Ovary (tissue), 9 donors: ENCODE data around the gene FOXL3. TPM values are rescaled to one million over a fixed set of nuclear protein-coding genes. Genes with fewer than 3 reads are reported as not detected.

Source experiments
- DNase-seq, 5 donors: peaks; one replicate each; pipeline ENCODE4 v3.0.0-alpha.2; 2019 to 2020
- H3K27ac ChIP-seq, 2 donors: fragments of 200-600 bp; one replicate each; pipeline versions ENCODE4 v1.5.1 to v1.8.0; 2019 to 2022
- H3K27me3 ChIP-seq: fragments of 200-600 bp; one replicate; pipeline ENCODE4 v1.8.0; 2022
- H3K36me3 ChIP-seq: fragments of 200-600 bp; sonication (generic); one replicate; pipeline ENCODE4 v1.5.1; 2019
- H3K4me1 ChIP-seq: one replicate; pipeline ENCODE4 v1.8.1; 2013; ENCODE audit warnings: mild to moderate bottlenecking, moderate library complexity; ENCODE audit not compliant: insufficient read depth
- H3K4me3 ChIP-seq: fragments of 200-600 bp; sonication (generic); one replicate; pipeline ENCODE4 v1.5.1; 2017
- H3K9me3 ChIP-seq, 2 donors: fragments of 200-600 bp in 1 of 2; sonication (generic) in 1 of 2; one replicate each; pipeline versions ENCODE4 v1.5.1 to v1.8.1; 2013 to 2019; ENCODE audit warnings: mild to moderate bottlenecking in 1 of 2, moderate library complexity in 1 of 2
- EP300 ChIP-seq: sonication (generic); formaldehyde crosslinking; IDR thresholded peaks from one replicate; pipeline ENCODE4 v1.6.1; 2017; ENCODE audit warnings: antibody characterized with exemption
- POLR2A ChIP-seq: fragments of 450-650 bp; IDR thresholded peaks from one replicate; pipeline ENCODE4 v1.6.1; 2017; ENCODE audit warnings: antibody characterized with exemption, mild to moderate bottlenecking, moderate library complexity
- WGBS, 3 donors: extraction: QIAGEN DNeasy Blood & Tissue Kit in 1 of 3; methylation state at CpG; one replicate each; pipeline versions ENCODE4 v1.1.5 to v1.1.7; 2013 to 2017; 5-methylcytosine and 5-hydroxymethylcytosine counted together
- intact Hi-C, 4 donors: fragments of 100-400 bp; cut with DNase I; formaldehyde crosslinking; loops; one replicate each; pipeline versions ENCODE4 v1.11.0 to v1.15.1; 2022 to 2023
- polyA plus RNA-seq, 2 donors: library from polyadenylated mRNA; stranded (reverse); fragments of 200-250 nt in 1 of 2; fragments of 350-450 nt in 1 of 2; fragmentation: Illumina TruSeq in 1 of 2; extraction: RNeasy Lipid Tissue Mini Kit (QIAGEN cat#74804) in 1 of 2; gene quantifications; one replicate each; pipeline ENCODE4 v1.2.3, GENCODE V29; 2013 to 2014
- total RNA-seq, 7 donors: library from RNA; depleted of rRNA in 2 of 7; stranded (reverse); fragments of >200 nt in 2 of 7; fragmentation: NEBNext Ultra II Directional in 3 of 7; extraction: Animal tissue kit (Norgen Biotek cat#: 25700) in 3 of 7; gene quantifications; one replicate each; pipeline versions ENCODE4 v1.1.0 to v1.2.4, GENCODE V29; 2016 to 2023
- TF ChIP-seq, protein P1 (sequence below), 3 donors: fragments of 450-650 bp in 2 of 3; fragments of 200-600 bp in 1 of 3; IDR thresholded peaks; one replicate each; pipeline versions ENCODE4 v1.5.1 to v1.8.0; 2016 to 2022; ENCODE audit warnings: antibody characterized with exemption in 3 of 3, mild to moderate bottlenecking in 1 of 3
- donor health status: DM: no; HTN: no; CAD: no; lungs with moderate emphysema.
- donor health status: DM: no; HTN: no; CAD: no.
- donor health status: Bipolar disorder and iron deficiency.
- donor health status: DM: yes; HTN: yes; CAD: no.
- donor health status: DM: no; HTN: no; CAD: no.
- donor health status: DM: yes; HTN: yes; CAD: no.

Gene FOXL3
- total and polyA plus RNA-seq, 9 donors: not detected

DNA sequence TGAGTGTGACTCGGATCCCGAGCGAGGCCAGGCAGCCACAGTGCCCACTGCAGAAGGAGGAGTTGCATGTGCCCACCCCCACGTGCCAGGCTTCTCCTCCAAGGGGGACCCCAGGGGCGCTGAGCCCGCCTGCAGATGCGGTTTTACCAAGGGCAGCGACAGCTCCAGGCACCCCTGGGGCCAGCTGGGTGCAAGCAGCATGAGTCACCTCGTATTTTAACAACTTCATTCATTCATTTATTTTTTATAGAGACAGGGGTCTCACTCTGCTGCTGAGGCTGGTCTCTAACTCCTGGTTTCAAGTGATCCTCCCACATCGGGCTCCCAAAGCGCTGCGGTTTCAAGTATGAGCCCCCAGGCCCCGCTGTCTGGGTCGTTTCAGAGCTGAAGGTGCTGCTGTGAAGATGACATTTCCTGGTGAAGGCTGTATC lies 1.3 kb upstream of the FOXL3 start:
- Histone ChIP-seq H3K27me3 (peaks cover 6% of the 10 kb centered on the region), H3K4me1 (no peaks in the 10 kb centered on the region), H3K27ac (no peak overlapping the region), H3K9me3 (no peaks in the 10 kb centered on the region), H3K4me3 (no peak overlapping the region), H3K36me3 (no peaks in the 10 kb centered on the region)
- no peak for TF ChIP-seq EP300
- no peak for TF ChIP-seq POLR2A
- WGBS, 3 donors: 73 to 79% (median 74%) methylated on average over 14 of the region's 14 CpGs
- peak in 1 of 5 donors; percentile 12 for DNase-seq
- intact Hi-C loops: no loop called here

DNA sequence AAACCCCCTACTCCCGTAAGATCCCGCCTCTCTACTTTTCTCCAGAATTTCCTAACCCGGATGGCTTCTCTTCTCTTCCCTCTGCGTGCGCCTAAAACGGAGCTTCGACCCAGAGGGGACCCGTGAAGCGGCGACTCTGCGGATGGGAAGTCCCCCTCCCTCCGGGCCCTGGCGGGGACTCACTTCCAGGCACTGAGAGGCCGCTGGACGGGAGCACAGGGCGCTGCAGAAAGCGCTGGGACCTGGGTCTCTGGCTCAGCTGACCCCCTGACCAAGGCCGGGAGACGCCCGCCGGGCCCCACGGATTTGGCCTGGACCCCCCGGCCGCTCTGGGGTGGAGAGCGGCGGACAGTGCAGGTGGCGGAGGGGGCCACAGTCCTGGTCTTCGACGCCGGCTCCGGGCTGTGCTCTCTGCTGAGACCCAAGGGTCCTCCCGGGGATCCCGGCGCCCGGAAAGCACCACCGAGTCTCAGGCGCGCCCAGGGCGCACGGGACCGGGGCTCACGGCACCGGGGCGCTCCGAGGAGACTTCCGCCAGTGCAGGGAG lies 688 bp upstream of the FOXL3 start:
- no peaks in the 10 kb centered on the region for H3K9me3 ChIP-seq
- peak in 2 of 5 donors; percentile 11 to 12 for DNase-seq

GRCh38 chr7:290554-291372 lies 793 bp downstream of the FOXL3 start:
- peak in 1 of 5 donors; percentile 14 for DNase-seq

More for the DNA sequence above, 688 bp upstream of the FOXL3 start:
- Histone ChIP-seq H3K36me3 (no peaks in the 10 kb centered on the region), H3K27me3 (peaks cover 6% of the 10 kb centered on the region), H3K27ac (no peak overlapping the region), H3K4me1 (no peaks in the 10 kb centered on the region), H3K4me3 (no peak overlapping the region)
- intact Hi-C loops: no loop called here
- 8 to 14% (median 9%) methylated on average over 35 to 46 of the region's 46 CpGs for WGBS, 3 donors
- TF ChIP-seq POLR2A (no peak), EP300 (no peak)
- TF ChIP-seq, protein P1, sequence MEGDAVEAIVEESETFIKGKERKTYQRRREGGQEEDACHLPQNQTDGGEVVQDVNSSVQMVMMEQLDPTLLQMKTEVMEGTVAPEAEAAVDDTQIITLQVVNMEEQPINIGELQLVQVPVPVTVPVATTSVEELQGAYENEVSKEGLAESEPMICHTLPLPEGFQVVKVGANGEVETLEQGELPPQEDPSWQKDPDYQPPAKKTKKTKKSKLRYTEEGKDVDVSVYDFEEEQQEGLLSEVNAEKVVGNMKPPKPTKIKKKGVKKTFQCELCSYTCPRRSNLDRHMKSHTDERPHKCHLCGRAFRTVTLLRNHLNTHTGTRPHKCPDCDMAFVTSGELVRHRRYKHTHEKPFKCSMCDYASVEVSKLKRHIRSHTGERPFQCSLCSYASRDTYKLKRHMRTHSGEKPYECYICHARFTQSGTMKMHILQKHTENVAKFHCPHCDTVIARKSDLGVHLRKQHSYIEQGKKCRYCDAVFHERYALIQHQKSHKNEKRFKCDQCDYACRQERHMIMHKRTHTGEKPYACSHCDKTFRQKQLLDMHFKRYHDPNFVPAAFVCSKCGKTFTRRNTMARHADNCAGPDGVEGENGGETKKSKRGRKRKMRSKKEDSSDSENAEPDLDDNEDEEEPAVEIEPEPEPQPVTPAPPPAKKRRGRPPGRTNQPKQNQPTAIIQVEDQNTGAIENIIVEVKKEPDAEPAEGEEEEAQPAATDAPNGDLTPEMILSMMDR (IDR thresholded peaks at IDR 0.05): no peak

DNA sequence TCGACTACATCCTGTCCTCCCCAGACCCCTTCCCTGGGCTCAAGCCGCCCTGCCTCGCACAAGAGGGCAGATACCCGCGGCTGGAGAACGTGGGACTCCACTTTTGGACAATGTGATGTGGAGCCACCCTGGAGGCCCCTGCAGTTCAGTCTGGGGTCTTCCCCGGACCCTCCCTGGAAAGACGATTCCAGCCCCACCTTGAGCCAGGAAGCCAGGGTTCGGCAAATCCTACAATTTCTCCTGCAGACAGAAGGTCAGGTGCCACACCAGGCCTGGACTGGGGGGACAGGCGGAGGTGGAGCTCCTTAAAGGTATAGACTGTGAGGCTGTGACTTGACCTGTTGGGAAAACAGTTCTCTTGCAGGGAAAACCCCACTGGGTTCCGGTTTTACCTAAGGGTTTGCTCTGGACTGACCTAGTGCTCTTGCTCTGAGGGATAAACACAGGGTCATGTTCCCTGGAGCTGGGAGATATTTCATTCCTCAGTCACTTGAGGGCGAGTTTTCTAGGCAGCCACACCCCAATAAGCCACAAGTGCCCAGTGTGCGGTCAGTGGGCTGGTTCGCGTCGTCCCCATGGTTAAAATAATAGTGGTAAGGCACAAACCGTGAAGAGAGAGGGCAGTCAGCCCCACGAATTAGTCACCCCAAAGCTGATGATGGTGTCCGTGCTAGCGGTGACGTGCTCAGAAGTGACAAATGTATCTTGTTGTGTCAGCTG lies 1.6 kb downstream of the FOXL3 start:
- Histone ChIP-seq H3K4me3 (no peak overlapping the region), H3K9me3 (no peaks in the 10 kb centered on the region), H3K27me3 (peaks cover 6% of the 10 kb centered on the region), H3K4me1 (peaks cover 2% of the 10 kb centered on the region), H3K36me3 (no peaks in the 10 kb centered on the region), H3K27ac (no peak overlapping the region)
- intact Hi-C loops: no loop called here
- TF ChIP-seq, protein P1 (IDR thresholded peaks at IDR 0.05): no peak
- TF ChIP-seq EP300 (no peak), POLR2A (no peak)
- WGBS, 3 donors: 60 to 72% (median 71%) methylated on average over 21 of the region's 21 CpGs
- no peak for DNase-seq

More at GRCh38 chr7:290554-291372, 793 bp downstream of the FOXL3 start:
- Histone ChIP-seq H3K27ac (no peak overlapping the region), H3K4me3 (no peak overlapping the region), H3K4me1 (peaks cover 2% of the 10 kb centered on the region), H3K9me3 (no peaks in the 10 kb centered on the region), H3K36me3 (no peaks in the 10 kb centered on the region), H3K27me3 (peaks cover 6% of the 10 kb centered on the region)
- TF ChIP-seq POLR2A: no peak
- intact Hi-C loops: no loop called here
- 6 to 7% (median 6%) methylated on average over 82 to 102 of the region's 102 CpGs for WGBS, 3 donors

DNA sequence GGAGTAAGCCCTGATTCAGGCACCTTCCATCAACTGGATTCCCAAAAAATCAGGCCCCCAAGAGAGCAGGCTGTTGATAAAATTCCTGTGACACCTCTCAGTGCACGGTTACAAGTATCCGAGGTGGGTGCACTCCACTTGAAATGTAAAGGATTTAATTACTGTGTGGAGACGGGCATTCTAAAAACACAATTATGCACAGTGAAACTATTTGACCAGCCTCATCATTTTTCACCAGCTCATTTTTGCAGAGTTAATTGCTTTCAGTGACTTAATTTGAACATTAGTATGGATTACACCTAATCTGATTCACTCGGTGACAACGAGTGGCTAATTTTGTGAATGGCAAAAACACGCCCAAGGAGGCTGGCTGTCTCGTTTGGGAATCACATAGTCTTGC lies 2.3 kb downstream of the FOXL3 start:
- Histone ChIP-seq H3K36me3 (no peaks in the 10 kb centered on the region), H3K4me1 (peaks cover 2% of the 10 kb centered on the region), H3K4me3 (no peak overlapping the region), H3K9me3 (no peaks in the 10 kb centered on the region), H3K27ac (no peak overlapping the region), H3K27me3 (peaks cover 6% of the 10 kb centered on the region)
- 84 to 86% (median 85%) methylated on average over 7 of the region's 7 CpGs for WGBS, 3 donors
- DNase-seq: no peak
- no peak for TF ChIP-seq POLR2A
- TF ChIP-seq, protein P1 (IDR thresholded peaks at IDR 0.05): no peak
- TF ChIP-seq EP300: no peak
- intact Hi-C loops: no loop called here
